K562 (cell line): ENCODE results near the gene TTLL12. TPM values are rescaled to one million over a fixed set of nuclear protein-coding genes. Genes with fewer than 3 reads are reported as not detected.

ENCODE experiments used
- ATAC-seq: fragments of 200-7000 bp; cut with Tn5 transposase; 3 replicates; pipeline ENCODE4 v1.9.1; 2020; ENCODE audit warnings: moderate library complexity
- BruUV-seq: library from RNA; stranded (reverse); fragments of 400-500 nt; replicated peaks from 2 replicates; lab custom pipeline; 2021; lab: Mats Ljungman, UMichigan
- CTCF ChIA-PET: fragments of 300-600 bp; formaldehyde crosslinking; extraction: SDS; loops from one replicate; lab custom pipeline; 2021; ENCODE audit warnings: low intra/inter-chr PET ratio; lab: Yijun Ruan, JAX
- POLR2A ChIA-PET: fragments of 300-600, 350-650 bp; sonication (Branson Sonifier 250); formaldehyde crosslinking; extraction: SDS; loops from one replicate; lab custom pipeline; 2021; ENCODE audit warnings: antibody characterized with exemption, inconsistent platforms; lab: Yijun Ruan, JAX
- DNase-seq, 4 experiments: peaks; one replicate each; pipeline versions ENCODE4 v3.0.0 to v3.0.0-alpha.2; 2011 to 2018; ENCODE audit warnings: low spot score in 3 of 4, mixed read lengths in 3 of 4; ENCODE audit errors: extremely low read depth in 1 of 4
- FAIRE-seq: peaks from 2 replicates; lab custom pipeline; 2011; peaks lifted over from hg19 to GRCh38; lab: Jason Lieb, UNC
- H2AFZ ChIP-seq: 2 replicates; pipeline ENCODE4 v1.6.0; 2011; ENCODE audit warnings: low read depth, low read length, control low read depth, inconsistent platforms
- H3K27ac ChIP-seq: fragments of 200-600 bp; 3 replicates; pipeline ENCODE4 v1.8.0; 2011; ENCODE audit warnings: low read depth, mild to moderate bottlenecking, control low read depth, inconsistent platforms, low read length, moderate library complexity, mixed read lengths; ENCODE audit errors: extremely low read depth
- H3K27me3 ChIP-seq, 2 experiments: fragments of 300-600 bp in 1 of 2; 2 replicates in 1 of 2; 3 replicates in 1 of 2; pipeline versions ENCODE4 v1.6.0 to v1.8.0; 2011; ENCODE audit warnings: inconsistent platforms in 2 of 2, low read length in 2 of 2, mild to moderate bottlenecking in 1 of 2, mixed read lengths in 1 of 2, moderate library complexity in 1 of 2; ENCODE audit not compliant: control insufficient read depth in 2 of 2, insufficient read depth in 2 of 2
- H3K36me3 ChIP-seq: fragments of 300-600 bp; 3 replicates; pipeline ENCODE4 v1.8.0; 2011; ENCODE audit warnings: mild to moderate bottlenecking, low read length, inconsistent platforms; ENCODE audit not compliant: control insufficient read depth, insufficient read depth
- H3K4me1 ChIP-seq, 2 experiments: fragments of 200-600 bp in 1 of 2; replicated peaks in 1 of 2; 2 replicates in 1 of 2; 3 replicates in 1 of 2; pipeline versions ENCODE4 v1.5.1 to v1.8.0; 2011; ENCODE audit warnings: inconsistent platforms in 2 of 2, low read length in 2 of 2, mild to moderate bottlenecking in 1 of 2, mixed read lengths in 1 of 2, moderate library complexity in 1 of 2; ENCODE audit not compliant: control insufficient read depth in 2 of 2, insufficient read depth in 2 of 2
- H3K4me2 ChIP-seq: 2 replicates; pipeline ENCODE4 v1.6.1; 2011; ENCODE audit warnings: low read length, control low read depth, inconsistent platforms, mixed read lengths; ENCODE audit not compliant: insufficient read depth
- H3K4me3 ChIP-seq: fragments of 200-600 bp; sonication (generic), shearing (Covaris generic); 2 replicates; pipeline ENCODE4 v1.5.1; 2016; ENCODE audit warnings: control low read depth, inconsistent platforms
- H3K79me2 ChIP-seq: fragments of 200-600 bp; 3 replicates; pipeline ENCODE4 v1.8.0; 2011; ENCODE audit warnings: low read length, inconsistent platforms; ENCODE audit not compliant: control insufficient read depth, insufficient read depth
- H3K9ac ChIP-seq, 2 experiments: 2 replicates each; pipeline versions ENCODE4 v1.6.0 to v1.6.1; 2011; ENCODE audit warnings: low read depth in 2 of 2, low read length in 2 of 2, control low read depth in 1 of 2, inconsistent platforms in 1 of 2, mild to moderate bottlenecking in 1 of 2, mixed read lengths in 1 of 2; ENCODE audit not compliant: insufficient read depth in 1 of 2
- H3K9me1 ChIP-seq: one replicate; pipeline ENCODE4 v1.6.0; 2011; ENCODE audit warnings: inconsistent platforms, mild to moderate bottlenecking, low read length, moderate library complexity; ENCODE audit not compliant: control insufficient read depth, insufficient read depth
- H3K9me3 ChIP-seq: replicated peaks from 2 replicates; pipeline ENCODE4 v1.5.1; 2011; ENCODE audit warnings: low read depth, low read length, inconsistent platforms; ENCODE audit not compliant: control insufficient read depth, insufficient read depth
- H4K20me1 ChIP-seq: replicated peaks from 2 replicates; pipeline ENCODE4 v1.6.1; 2011; ENCODE audit warnings: low read length, inconsistent platforms, mixed read lengths; ENCODE audit not compliant: control insufficient read depth, insufficient read depth
- CTCF ChIP-seq, 3 experiments: IDR thresholded peaks in 2 of 3; conservative IDR thresholded peaks in 1 of 3; 2 replicates each; pipeline ENCODE4 v1.5.1; 2011 to 2012; ENCODE audit warnings: low read length in 3 of 3, mild to moderate bottlenecking in 3 of 3, control low read depth in 2 of 3, improper control_type of control experiment in 1 of 3, inconsistent platforms in 1 of 3, low read depth in 1 of 3, mixed read lengths in 1 of 3, moderate library complexity in 1 of 3; ENCODE audit not compliant: insufficient read depth in 2 of 3
- SRSF3 ChIP-seq: fragments of 200-400 bp; formaldehyde crosslinking; IDR thresholded peaks from 2 replicates; pipeline ENCODE4 v1.6.1; 2016; ENCODE audit warnings: mild to moderate bottlenecking, low read length, moderate library complexity; ENCODE audit not compliant: insufficient read depth
- WGBS: fragments of 100-300 bp; shearing (Covaris generic); methylation state at CpG from one replicate; pipeline ENCODE4 v1.1.6; 2016; ENCODE audit warnings: low coverage, mixed read lengths; ENCODE audit not compliant: insufficient coverage; ENCODE audit errors: missing lambda C conversion rate; 5-methylcytosine and 5-hydroxymethylcytosine counted together
- in situ Hi-C: fragments of 300-500 bp; cut with MboI; formaldehyde crosslinking; loops from 4 replicates; pipeline ENCODE4 v1.15.0; 2018; ENCODE audit warnings: inconsistent platforms, mixed read lengths
- intact Hi-C: fragments of 100-400 bp; cut with micrococcal nuclease; formaldehyde crosslinking; loops from 2 replicates; pipeline ENCODE4 v1.14.2; 2022
- polyA plus RNA-seq, 8 experiments: library from polyadenylated mRNA; depleted of rRNA in 4 of 8; stranded (reverse) in 5 of 8; unstranded in 3 of 8; fragments of >200 nt; fragmentation: Nextera tagmentation in 2 of 8; fragmentation: Illumina TruSeq in 1 of 8; extraction: Ambion mirVana in 2 of 8; extraction: Trizol in 1 of 8; gene quantifications; 2 replicates each; pipeline versions ENCODE4 v1.2.1 to v1.2.3, GENCODE V29; 2011 to 2014; ENCODE audit warnings: inconsistent platforms in 1 of 8, missing spikeins in 1 of 8
- total RNA-seq, 7 experiments: library from RNA; depleted of rRNA in 6 of 7; stranded (reverse); fragments of >200 nt in 6 of 7; fragmentation: Illumina TruSeq in 2 of 7; extraction: Trizol in 2 of 7; gene quantifications; 2 replicates each; pipeline versions ENCODE4 v1.2.1 to v1.2.3, GENCODE V29; 2011 to 2021; ENCODE audit warnings: low replicate concordance in 1 of 7

TTLL12 gene
- total and polyA plus RNA-seq, 9 of the 15 experiments (the other 6 are each of a cell fraction or from before 2014, with no cell fraction given) = 1.3 to 128 (median 43.0) TPM

DNA sequence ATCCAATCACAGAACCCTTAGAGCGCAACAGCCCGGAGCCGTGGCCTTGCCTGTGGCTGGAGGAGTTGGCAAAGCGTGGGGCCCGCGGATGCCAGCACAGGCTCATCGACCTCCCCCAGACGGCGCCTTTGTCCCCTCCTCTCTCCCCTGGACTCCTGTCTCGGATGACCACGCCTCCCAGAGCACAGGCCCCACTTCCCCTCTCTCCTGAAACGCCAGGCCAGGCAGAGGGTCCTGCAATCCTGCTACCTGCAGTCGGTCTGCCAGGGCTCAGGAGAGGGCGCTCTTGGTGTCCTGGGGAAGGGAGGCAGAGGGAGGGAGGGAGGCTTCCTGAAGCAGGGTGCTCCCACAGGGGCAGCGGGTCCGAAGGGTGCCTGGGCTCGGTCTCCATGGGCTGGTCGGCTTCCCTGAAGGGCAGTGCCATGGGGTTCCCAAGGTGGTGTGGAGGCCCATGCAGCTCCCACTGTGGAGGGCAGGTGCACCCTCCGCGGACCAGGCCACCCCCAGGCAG lies 16.6 kb upstream of the TTLL12 start:
- Histone ChIP-seq H3K4me1 (peaks cover 0 to 9% of the 10 kb centered on the region in 2 experiments; a peak in 2 of 5 replicates), H3K9me3 (no peaks in the 10 kb centered on the region), H3K9ac (no peak overlapping the region), H3K27me3 (peaks cover 0 to 29% of the 10 kb centered on the region in 2 experiments; a peak in 3 of 5 replicates), H3K27ac (no peak overlapping the region), H2AFZ (no peak overlapping the region), H3K4me3 (no peak overlapping the region), H3K79me2 (no peaks in the 10 kb centered on the region), H3K9me1 (no peaks in the 10 kb centered on the region), H3K4me2 (no peak overlapping the region), H4K20me1 (no peaks in the 10 kb centered on the region), H3K36me3 (no peaks in the 10 kb centered on the region)
- intact Hi-C loops = no loop called here
- POLR2A ChIA-PET = interaction anchor here (1.0 kb wide), 1 partner anchor 588 kb away, joined by 3 read pairs; no protein-coding TSS in a partner anchor
- TF ChIP-seq CTCF (IDR thresholded peaks at IDR 0.05 in 2 of 3, conservative IDR thresholded peaks at IDR 0.05 in 1 of 3; ENCODE audit: insufficient read depth in 2 of 3, low read depth in 1 of 3, low read length in 3 of 3) (0 out of 6 replicates have a peak, but pooled peaks of 1 of the 3 experiments have one; percentile 16), SRSF3 (no peak)
- in situ Hi-C loops = no loop called here
- FAIRE-seq (no peak), ATAC-seq (peak; percentile 28; the same call in 2 of the 3 replicates), DNase-seq (no peak)
- no TSS peak for BruUV-seq
- 59% methylated on average over 7 of the region's 20 CpGs for WGBS
- CTCF ChIA-PET = no interaction called here
